Ishikawa (cell line): Measurements from ENCODE around the gene AKR7A2.

ENCODE experiments used
- CEBPB ChIP-seq: IDR thresholded peaks from 2 replicates; pipeline ENCODE4 v1.6.1; 2012
- EP300 ChIP-seq: IDR thresholded peaks from 2 replicates; pipeline ENCODE4 v1.6.1; 2012; ENCODE audit warnings: borderline replicate concordance
- FOXM1 ChIP-seq: IDR thresholded peaks from 2 replicates; pipeline ENCODE4 v1.6.1; 2012; ENCODE audit warnings: low read depth, borderline replicate concordance
- RAD21 ChIP-seq: IDR thresholded peaks from 2 replicates; pipeline ENCODE4 v1.6.1; 2012; ENCODE audit warnings: low read depth
- TAF1 ChIP-seq: IDR thresholded peaks from 2 replicates; pipeline ENCODE4 v1.6.1; 2012; ENCODE audit warnings: low read depth, mild to moderate bottlenecking
- USF1 ChIP-seq: IDR thresholded peaks from 2 replicates; pipeline ENCODE4 v1.6.1; 2012
- YY1 ChIP-seq: IDR thresholded peaks from 2 replicates; pipeline ENCODE4 v1.6.1; 2012; ENCODE audit warnings: low read depth
- ZBTB7A ChIP-seq: IDR thresholded peaks from 2 replicates; pipeline ENCODE4 v1.6.1; 2012; ENCODE audit warnings: low read depth
- TF ChIP-seq, protein P1 (sequence below): IDR thresholded peaks from 2 replicates; pipeline ENCODE4 v1.6.1; 2012
- TF ChIP-seq, protein P2 (sequence below): IDR thresholded peaks from 2 replicates; pipeline ENCODE4 v1.6.1; 2012; ENCODE audit warnings: low read depth, mild to moderate bottlenecking

DNA sequence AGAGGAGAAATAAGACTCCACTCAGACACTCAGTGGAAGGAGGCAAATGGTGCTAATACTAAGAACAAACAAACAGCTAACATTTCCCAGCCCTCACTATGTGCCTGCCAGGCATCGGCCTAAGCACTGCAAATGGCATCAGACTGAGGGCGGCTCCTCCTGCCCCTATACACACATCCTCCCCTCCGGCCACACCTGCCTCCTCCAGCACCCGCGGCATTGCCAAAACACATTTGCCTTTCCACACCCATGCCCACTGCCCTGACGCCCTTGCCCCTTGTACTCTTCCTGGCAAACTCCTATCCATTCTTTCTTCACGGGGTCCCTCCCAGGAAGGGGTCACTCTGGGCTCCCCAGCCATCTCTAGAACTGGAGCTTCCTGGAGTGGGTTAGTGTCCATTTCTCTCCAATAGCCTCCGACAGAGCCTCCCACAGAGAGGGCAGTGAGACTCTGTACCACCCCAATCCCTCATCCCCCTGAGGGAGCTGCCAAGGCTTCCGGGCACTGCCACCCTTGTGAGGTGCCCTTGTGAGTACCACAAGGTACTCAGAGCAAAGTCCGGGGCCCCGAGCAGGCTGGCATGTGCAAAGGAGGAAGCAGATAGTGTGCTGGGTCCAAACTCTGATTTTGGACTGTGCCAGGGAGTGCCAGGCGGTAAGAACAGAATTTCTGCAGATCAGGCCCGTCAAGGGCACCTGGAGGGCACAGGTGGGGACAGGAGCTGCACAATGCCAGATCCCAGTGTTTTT lies 24.3 kb downstream of the AKR7A2 start:
- TF ChIP-seq RAD21 (no peak), TAF1 (no peak), YY1 (no peak), USF1 (no peak), ZBTB7A (no peak), EP300 (no peak), CEBPB (no peak), FOXM1 (no peak)
- TF ChIP-seq, protein P1, sequence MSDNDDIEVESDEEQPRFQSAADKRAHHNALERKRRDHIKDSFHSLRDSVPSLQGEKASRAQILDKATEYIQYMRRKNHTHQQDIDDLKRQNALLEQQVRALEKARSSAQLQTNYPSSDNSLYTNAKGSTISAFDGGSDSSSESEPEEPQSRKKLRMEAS, result no peak
- TF ChIP-seq, protein P2, sequence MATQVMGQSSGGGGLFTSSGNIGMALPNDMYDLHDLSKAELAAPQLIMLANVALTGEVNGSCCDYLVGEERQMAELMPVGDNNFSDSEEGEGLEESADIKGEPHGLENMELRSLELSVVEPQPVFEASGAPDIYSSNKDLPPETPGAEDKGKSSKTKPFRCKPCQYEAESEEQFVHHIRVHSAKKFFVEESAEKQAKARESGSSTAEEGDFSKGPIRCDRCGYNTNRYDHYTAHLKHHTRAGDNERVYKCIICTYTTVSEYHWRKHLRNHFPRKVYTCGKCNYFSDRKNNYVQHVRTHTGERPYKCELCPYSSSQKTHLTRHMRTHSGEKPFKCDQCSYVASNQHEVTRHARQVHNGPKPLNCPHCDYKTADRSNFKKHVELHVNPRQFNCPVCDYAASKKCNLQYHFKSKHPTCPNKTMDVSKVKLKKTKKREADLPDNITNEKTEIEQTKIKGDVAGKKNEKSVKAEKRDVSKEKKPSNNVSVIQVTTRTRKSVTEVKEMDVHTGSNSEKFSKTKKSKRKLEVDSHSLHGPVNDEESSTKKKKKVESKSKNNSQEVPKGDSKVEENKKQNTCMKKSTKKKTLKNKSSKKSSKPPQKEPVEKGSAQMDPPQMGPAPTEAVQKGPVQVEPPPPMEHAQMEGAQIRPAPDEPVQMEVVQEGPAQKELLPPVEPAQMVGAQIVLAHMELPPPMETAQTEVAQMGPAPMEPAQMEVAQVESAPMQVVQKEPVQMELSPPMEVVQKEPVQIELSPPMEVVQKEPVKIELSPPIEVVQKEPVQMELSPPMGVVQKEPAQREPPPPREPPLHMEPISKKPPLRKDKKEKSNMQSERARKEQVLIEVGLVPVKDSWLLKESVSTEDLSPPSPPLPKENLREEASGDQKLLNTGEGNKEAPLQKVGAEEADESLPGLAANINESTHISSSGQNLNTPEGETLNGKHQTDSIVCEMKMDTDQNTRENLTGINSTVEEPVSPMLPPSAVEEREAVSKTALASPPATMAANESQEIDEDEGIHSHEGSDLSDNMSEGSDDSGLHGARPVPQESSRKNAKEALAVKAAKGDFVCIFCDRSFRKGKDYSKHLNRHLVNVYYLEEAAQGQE, result no peak
